Stimulated activated CD8-positive, alpha-beta memory T cell treated with anti-CD3 and anti-CD28 coated beads, Interleukin-7, amount 100 ng/mL, for 4 hours (primary cell): Measurements from ENCODE around the gene AFP.

Experiments
- DNase-seq, 2 donors: peaks; one replicate each; pipeline ENCODE4 v3.0.0-alpha.2; 2020; ENCODE audit warnings: low read depth in 2 of 2

Gene AFP

GRCh38 chr4:73414936-73415271, 21.1 kb upstream of the AFP start:
- DNase-seq = no peak

GRCh38 chr4:73415807-73416238, 20.2 kb upstream of the AFP start:
- DNase-seq = no peak

GRCh38 chr4:73416423-73417087, 19.5 kb upstream of the AFP start:
- no peak for DNase-seq

GRCh38 chr4:73417342-73417741, 18.7 kb upstream of the AFP start:
- no peak for DNase-seq

- DNase-seq = no peak
Observed at GRCh38 chr4:73417973-73418372, 18.0 kb upstream of the AFP start.

- DNase-seq = no peak
Observed at GRCh38 chr4:73418677-73419076, 17.3 kb upstream of the AFP start.

GRCh38 chr4:73419106-73420038, 16.6 kb upstream of the AFP start:
- no peak for DNase-seq

- DNase-seq = no peak
Observed at GRCh38 chr4:73420615-73421014, 15.4 kb upstream of the AFP start.

GRCh38 chr4:73421708-73422457, 14.1 kb upstream of the AFP start:
- no peak for DNase-seq

GRCh38 chr4:73422458-73422752, 13.6 kb upstream of the AFP start:
- DNase-seq = no peak

GRCh38 chr4:73423184-73423583, 12.8 kb upstream of the AFP start:
- DNase-seq = no peak

- no peak for DNase-seq
Observed at GRCh38 chr4:73426666-73427065, 9.4 kb upstream of the AFP start.

- DNase-seq = no peak
Observed at GRCh38 chr4:73429118-73429517, 6.9 kb upstream of the AFP start.

- no peak for DNase-seq
Observed at GRCh38 chr4:73429826-73430587, 6.0 kb upstream of the AFP start.

GRCh38 chr4:73431813-73432168, 4.2 kb upstream of the AFP start:
- no peak for DNase-seq

- no peak for DNase-seq
Observed at GRCh38 chr4:73432169-73433000, 3.6 kb upstream of the AFP start.

- DNase-seq = no peak
Observed at GRCh38 chr4:73433140-73433539, 2.9 kb upstream of the AFP start.

GRCh38 chr4:73434311-73434710, 1.7 kb upstream of the AFP start:
- no peak for DNase-seq

- DNase-seq = no peak
Observed at GRCh38 chr4:73436674-73437557, 895 bp downstream of the AFP start.

GRCh38 chr4:73437558-73437956, 1.5 kb downstream of the AFP start:
- DNase-seq = no peak
